Cardiac muscle cell (in vitro differentiated cells and primary cell): ENCODE results near the gene AHNAK. TPM values are rescaled to one million over a fixed set of nuclear protein-coding genes. Genes with fewer than 3 reads are reported as not detected.
A peak's percentile ranks its signal among the peaks of the same experiment; 100 is the strongest.

ENCODE experiments used
- DNase-seq, 2 donors: peaks; one replicate each; pipeline versions ENCODE4 v3.0.0 to v3.0.0-alpha.2; 2010 to 2017; ENCODE audit warnings: low read depth in 1 of 2, low spot score in 1 of 2
- H3K27ac ChIP-seq: fragments of 200-600 bp; sonication (generic); 2 replicates; pipeline ENCODE4 v1.5.1; 2016
- H3K27me3 ChIP-seq: fragments of 200-600 bp; sonication (generic); 2 replicates; pipeline ENCODE4 v1.6.0; 2016; ENCODE audit warnings: control low read depth
- H3K36me3 ChIP-seq: fragments of 200-600 bp; sonication (generic); 2 replicates; pipeline ENCODE4 v1.5.1; 2016; ENCODE audit warnings: control low read depth
- H3K4me1 ChIP-seq: fragments of 200-600 bp; sonication (generic); 2 replicates; pipeline ENCODE4 v1.8.1; 2017; ENCODE audit warnings: low read depth, mild to moderate bottlenecking, mixed run types
- H3K4me3 ChIP-seq: fragments of 200-600 bp; sonication (generic); 2 replicates; pipeline ENCODE4 v1.5.1; 2016; ENCODE audit warnings: mild to moderate bottlenecking
- H3K9me3 ChIP-seq: fragments of 200-600 bp; sonication (generic); 2 replicates; pipeline ENCODE4 v1.5.1; 2017; ENCODE audit warnings: low read depth, mild to moderate bottlenecking, control low read depth
- CTCF ChIP-seq: IDR thresholded peaks from 2 replicates; pipeline ENCODE4 v1.5.1; 2012; ENCODE audit warnings: low read depth, mild to moderate bottlenecking, low read length
- polyA plus RNA-seq: library from polyadenylated mRNA; unstranded; fragments of >200 nt; fragmentation: Nextera tagmentation; extraction: Ambion mirVana; gene quantifications from 2 replicates; pipeline ENCODE4 v1.2.1, GENCODE V29; 2016
- total RNA-seq: library from RNA; depleted of rRNA; stranded (reverse); fragments of >200 nt; gene quantifications from 2 replicates; pipeline ENCODE4 v1.2.3, GENCODE V29; 2016

Gene AHNAK
- total and polyA plus RNA-seq, 2 experiments from 2014 or later, result 13.4 to 77.1 TPM

GRCh38 chr11:62402960-62403730, 143.5 kb downstream of the AHNAK start:
- Histone ChIP-seq H3K27ac (no peak overlapping the region), H3K9me3 (no peaks in the 10 kb centered on the region), H3K36me3 (no peaks in the 10 kb centered on the region), H3K27me3 (no peaks in the 10 kb centered on the region), H3K4me3 (no peak overlapping the region), H3K4me1 (peaks cover 6% of the 10 kb centered on the region)
- TF ChIP-seq CTCF, result no peak
- no peak for DNase-seq

- H3K27ac ChIP-seq, result no peak overlapping the region
- no peak for TF ChIP-seq CTCF
- H3K4me3 ChIP-seq, result no peak overlapping the region
- H3K4me1 ChIP-seq, result peaks cover 10% of the 10 kb centered on the region
- H3K9me3 ChIP-seq, result no peaks in the 10 kb centered on the region
- DNase-seq, result no peak
- H3K27me3 ChIP-seq, result no peaks in the 10 kb centered on the region
- H3K36me3 ChIP-seq, result no peaks in the 10 kb centered on the region
Measured at GRCh38 chr11:62402226-62402959, 144.2 kb downstream of the AHNAK start.

- no peaks in the 10 kb centered on the region for H3K9me3 ChIP-seq
- TF ChIP-seq CTCF, result no peak
- H3K27ac ChIP-seq, result no peak overlapping the region
- no peak for DNase-seq
- peaks cover 12% of the 10 kb centered on the region for H3K4me1 ChIP-seq
- H3K36me3 ChIP-seq, result no peaks in the 10 kb centered on the region
- H3K4me3 ChIP-seq, result no peak overlapping the region
- no peaks in the 10 kb centered on the region for H3K27me3 ChIP-seq
Measured at GRCh38 chr11:62401811-62402210, 144.8 kb downstream of the AHNAK start.

GRCh38 chr11:62401356-62401755, 145.2 kb downstream of the AHNAK start:
- H3K27ac ChIP-seq, result no peak overlapping the region
- H3K27me3 ChIP-seq, result no peaks in the 10 kb centered on the region
- TF ChIP-seq CTCF, result no peak
- DNase-seq, result no peak
- no peaks in the 10 kb centered on the region for H3K36me3 ChIP-seq
- no peak overlapping the region for H3K4me3 ChIP-seq
- H3K4me1 ChIP-seq, result peaks cover 17% of the 10 kb centered on the region
- no peaks in the 10 kb centered on the region for H3K9me3 ChIP-seq

GRCh38 chr11:62400760-62401159, 145.8 kb downstream of the AHNAK start:
- Histone ChIP-seq H3K4me1 (peaks cover 19% of the 10 kb centered on the region), H3K4me3 (no peak overlapping the region), H3K36me3 (no peaks in the 10 kb centered on the region), H3K9me3 (no peaks in the 10 kb centered on the region), H3K27me3 (no peaks in the 10 kb centered on the region), H3K27ac (peak overlapping the region; percentile 12)
- no peak for TF ChIP-seq CTCF
- peak; percentile 42 to 91 for DNase-seq
